Measurements from ENCODE around the gene ACE. TPM values are rescaled to one million over a fixed set of nuclear protein-coding genes. Genes with fewer than 3 reads are reported as not detected.

ACE gene
- 1 to 10 TPM; 2.2 to 2.6 TPM for total RNA-seq

DNA sequence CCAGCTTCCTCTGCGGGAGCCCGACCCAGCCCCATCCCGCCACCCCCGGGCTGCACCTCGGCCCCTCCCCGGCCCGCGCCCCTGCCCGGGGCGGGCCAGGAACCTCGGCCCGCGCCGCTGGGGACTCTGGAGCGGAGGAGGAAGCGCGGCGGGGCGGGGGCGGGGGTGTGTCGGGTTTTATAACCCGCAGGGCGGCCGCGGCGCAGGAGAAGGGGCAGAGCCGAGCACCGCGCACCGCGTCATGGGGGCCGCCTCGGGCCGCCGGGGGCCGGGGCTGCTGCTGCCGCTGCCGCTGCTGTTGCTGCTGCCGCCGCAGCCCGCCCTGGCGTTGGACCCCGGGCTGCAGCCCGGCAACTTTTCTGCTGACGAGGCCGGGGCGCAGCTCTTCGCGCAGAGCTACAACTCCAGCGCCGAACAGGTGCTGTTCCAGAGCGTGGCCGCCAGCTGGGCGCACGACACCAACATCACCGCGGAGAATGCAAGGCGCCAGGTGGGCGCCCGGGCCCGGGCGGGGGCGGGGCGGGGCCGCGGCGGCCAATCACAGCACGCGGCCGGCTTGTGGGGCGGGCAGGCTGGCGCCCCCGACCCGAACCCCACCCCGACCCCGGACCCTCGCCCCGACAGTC, at the start of gene ACE:
TSS of gene ACE (plus strand) at position 208 of the 626 bp plus-strand sequence. CDS start at position 242, 34 bp downstream.
- Mint-ChIP-seq H3K27me3 (peaks cover 5% of the 10 kb centered on the region), H3K36me3 (no peaks in the 10 kb centered on the region), H3K27ac (no peak within 1 kb of the TSS), H3K9me3 (no peaks in the 10 kb centered on the region), H3K4me3 (peak within 1 kb of the TSS; percentile 74), H3K4me1 (ENCODE audit: low read depth) (peaks cover 15% of the 10 kb centered on the region)
- peak; percentile 56 for DNase-seq
- CTCF ChIA-PET, result interaction anchor here (1.0 to 8.1 kb wide), 12 partner anchors 8 to 145 kb away, joined by 3 to 233 read pairs (median 12); partner anchors contain the start of genes CYB561 and MAP3K3
- POLR2A ChIA-PET, result interaction anchor here (0.9 kb wide), 1 partner anchor 51 kb away, joined by 3 read pairs; no protein-coding TSS in a partner anchor
- intact Hi-C loops (cut with micrococcal nuclease), result no loop called here

DNA sequence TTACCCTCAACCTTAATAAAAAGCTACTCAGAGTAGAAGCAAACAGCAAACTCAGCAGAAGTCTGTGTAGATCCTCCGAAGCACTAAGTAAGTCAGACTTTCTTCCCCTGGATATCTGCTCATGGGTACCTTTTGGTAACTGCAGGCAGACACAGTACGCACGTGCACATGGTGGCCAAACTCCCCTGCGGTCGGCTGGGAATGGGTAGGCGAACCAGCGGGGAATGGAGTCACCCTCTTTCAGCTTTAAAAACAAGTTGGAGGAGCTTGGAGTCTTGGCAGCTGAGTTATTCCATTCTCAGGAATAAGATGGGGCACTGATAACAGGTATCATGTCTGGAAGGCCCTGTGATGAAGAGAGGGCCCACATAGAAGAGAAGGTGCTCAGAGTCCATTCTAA, 47.1 kb upstream of the ACE start:
- no peaks in the 10 kb centered on the region for H3K27me3 Mint-ChIP-seq
- H3K9me3 Mint-ChIP-seq, result no peaks in the 10 kb centered on the region
- intact Hi-C loops (cut with micrococcal nuclease), result loop anchor here (5.0 to 10.0 kb wide), 3 partner anchors 268 to 408 kb away; partner anchors contain the start of genes CCDC47 and DDX42
- ChIA-PET POLR2A (no interaction called here), CTCF (interaction anchor here (0.6 to 9.7 kb wide), 4 partner anchors 16 to 272 kb away, joined by 3 to 243 read pairs (median 118); partner anchors contain the start of gene ACE)
- DNase-seq, result no peak
- H3K27ac Mint-ChIP-seq, result no peak overlapping the region
- H3K36me3 Mint-ChIP-seq, result peaks cover 3% of the 10 kb centered on the region
- H3K4me3 Mint-ChIP-seq, result no peak overlapping the region
- H3K4me1 Mint-ChIP-seq (ENCODE audit: low read depth), result peaks cover 43% of the 10 kb centered on the region

DNA sequence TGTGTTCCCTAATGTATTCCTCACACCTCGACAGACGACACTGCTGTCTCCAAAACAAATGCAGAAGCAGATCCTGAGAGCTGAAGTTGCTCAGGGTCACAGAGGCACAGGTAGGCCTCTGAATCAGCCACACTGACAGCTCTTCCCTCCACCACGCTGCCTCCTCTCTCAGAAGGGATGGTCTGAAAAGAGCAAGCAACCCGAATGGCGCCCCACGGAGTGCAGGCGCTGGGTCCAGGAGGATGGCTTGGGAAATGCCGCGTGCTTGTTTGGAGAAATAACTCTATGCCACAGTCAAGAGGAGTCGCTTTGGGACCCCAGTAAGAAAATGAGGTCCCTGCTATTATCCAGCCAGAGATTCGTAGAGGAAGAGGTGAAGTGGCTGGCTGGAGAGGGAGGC, 46.6 kb upstream of the ACE start:
- ChIA-PET POLR2A (no interaction called here), CTCF (interaction anchor here (0.6 to 9.7 kb wide), 3 partner anchors 16 to 182 kb away, joined by 3 to 243 read pairs (median 233); partner anchors contain the start of gene ACE)

DNA sequence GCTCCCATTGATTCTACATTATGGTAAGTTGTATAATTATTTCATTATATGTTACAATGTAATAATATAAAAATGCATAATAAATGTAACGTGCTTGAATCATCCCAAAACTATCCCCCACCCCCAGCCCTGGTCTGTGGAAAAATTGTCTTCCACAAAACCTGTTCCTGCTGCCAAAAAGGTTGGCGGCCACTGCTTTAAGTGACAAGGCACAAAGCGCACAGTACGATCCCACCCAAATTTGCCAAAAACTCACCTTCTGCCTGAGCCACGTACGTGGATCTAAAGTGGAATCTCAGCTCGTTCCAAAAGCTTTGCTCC, 45.3 kb upstream of the ACE start:
- CTCF ChIA-PET, result interaction anchor here (1.4 to 9.7 kb wide), 3 partner anchors 47 to 278 kb away, joined by 4 to 243 read pairs (median 9); no protein-coding TSS in a partner anchor
- intact Hi-C loops (cut with micrococcal nuclease), result no loop called here
- Mint-ChIP-seq H3K9me3 (no peaks in the 10 kb centered on the region), H3K36me3 (peaks cover 3% of the 10 kb centered on the region), H3K27ac (no peak overlapping the region), H3K27me3 (no peaks in the 10 kb centered on the region), H3K4me3 (no peak overlapping the region), H3K4me1 (ENCODE audit: low read depth) (peaks cover 41% of the 10 kb centered on the region)
- DNase-seq, result no peak
- POLR2A ChIA-PET, result no interaction called here

More for the DNA sequence above, 46.6 kb upstream of the ACE start:
- H3K4me1 Mint-ChIP-seq (ENCODE audit: low read depth), result peaks cover 47% of the 10 kb centered on the region
- no peak overlapping the region for H3K4me3 Mint-ChIP-seq
- no peak overlapping the region for H3K27ac Mint-ChIP-seq
- intact Hi-C loops (cut with micrococcal nuclease), result no loop called here
- no peaks in the 10 kb centered on the region for H3K27me3 Mint-ChIP-seq
- H3K9me3 Mint-ChIP-seq, result no peaks in the 10 kb centered on the region
- DNase-seq, result no peak
- H3K36me3 Mint-ChIP-seq, result peaks cover 3% of the 10 kb centered on the region

DNA sequence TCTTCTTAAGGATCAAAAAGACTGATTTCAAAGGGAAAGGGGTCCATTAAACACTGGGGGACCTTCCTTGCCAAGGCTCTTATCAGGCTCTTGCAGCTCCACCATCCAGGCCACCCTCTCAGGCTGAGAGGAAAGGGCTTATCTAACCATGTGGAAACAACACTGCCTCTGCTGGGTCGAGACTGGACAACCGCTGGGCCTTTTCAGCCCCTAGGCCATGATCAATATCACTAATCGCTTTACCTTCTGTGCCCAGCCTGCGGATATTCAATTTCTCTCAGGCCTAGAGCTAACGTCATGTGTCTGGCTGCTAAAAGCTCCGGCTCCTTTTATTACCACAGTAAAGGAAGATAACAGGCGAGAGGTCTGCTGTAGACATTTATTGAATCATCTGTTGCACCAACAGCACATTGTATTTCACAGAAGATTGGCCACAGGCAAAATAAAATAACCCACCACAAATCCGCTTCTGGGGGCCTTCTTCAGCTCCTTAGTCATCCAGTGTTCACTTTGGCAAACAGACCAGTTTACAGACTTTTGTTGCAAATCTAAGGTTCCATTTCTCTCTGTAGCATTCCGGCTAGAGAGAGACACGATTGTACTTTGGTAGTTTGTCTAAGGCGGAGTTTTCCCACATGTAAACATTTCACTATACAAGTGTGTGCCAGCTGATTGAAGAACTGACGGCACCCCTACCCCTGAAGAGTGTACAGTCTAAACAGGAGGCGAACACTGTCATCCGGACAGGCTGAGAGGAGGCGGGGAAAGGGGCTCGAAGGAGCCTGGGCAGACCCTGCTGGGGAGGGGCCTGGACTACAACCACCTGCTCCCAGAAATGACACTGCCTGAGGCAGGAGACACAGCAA, 44.7 kb upstream of the ACE start:
- no peaks in the 10 kb centered on the region for H3K9me3 Mint-ChIP-seq
- CTCF ChIA-PET, result interaction anchor here (1.4 to 9.7 kb wide), 4 partner anchors 46 to 278 kb away, joined by 4 to 243 read pairs (median 26); partner anchors contain the start of gene ACE
- POLR2A ChIA-PET, result interaction anchor here (0.6 to 1.0 kb wide), 2 partner anchors 12 to 168 kb away, joined by 3 read pairs; no protein-coding TSS in a partner anchor
- peaks cover 37% of the 10 kb centered on the region for H3K4me1 Mint-ChIP-seq (ENCODE audit: low read depth)
- no peak overlapping the region for H3K4me3 Mint-ChIP-seq
- no peak overlapping the region for H3K27ac Mint-ChIP-seq
- peaks cover 3% of the 10 kb centered on the region for H3K36me3 Mint-ChIP-seq
- no peak for DNase-seq
- H3K27me3 Mint-ChIP-seq, result no peaks in the 10 kb centered on the region
- intact Hi-C loops (cut with micrococcal nuclease), result no loop called here

DNA sequence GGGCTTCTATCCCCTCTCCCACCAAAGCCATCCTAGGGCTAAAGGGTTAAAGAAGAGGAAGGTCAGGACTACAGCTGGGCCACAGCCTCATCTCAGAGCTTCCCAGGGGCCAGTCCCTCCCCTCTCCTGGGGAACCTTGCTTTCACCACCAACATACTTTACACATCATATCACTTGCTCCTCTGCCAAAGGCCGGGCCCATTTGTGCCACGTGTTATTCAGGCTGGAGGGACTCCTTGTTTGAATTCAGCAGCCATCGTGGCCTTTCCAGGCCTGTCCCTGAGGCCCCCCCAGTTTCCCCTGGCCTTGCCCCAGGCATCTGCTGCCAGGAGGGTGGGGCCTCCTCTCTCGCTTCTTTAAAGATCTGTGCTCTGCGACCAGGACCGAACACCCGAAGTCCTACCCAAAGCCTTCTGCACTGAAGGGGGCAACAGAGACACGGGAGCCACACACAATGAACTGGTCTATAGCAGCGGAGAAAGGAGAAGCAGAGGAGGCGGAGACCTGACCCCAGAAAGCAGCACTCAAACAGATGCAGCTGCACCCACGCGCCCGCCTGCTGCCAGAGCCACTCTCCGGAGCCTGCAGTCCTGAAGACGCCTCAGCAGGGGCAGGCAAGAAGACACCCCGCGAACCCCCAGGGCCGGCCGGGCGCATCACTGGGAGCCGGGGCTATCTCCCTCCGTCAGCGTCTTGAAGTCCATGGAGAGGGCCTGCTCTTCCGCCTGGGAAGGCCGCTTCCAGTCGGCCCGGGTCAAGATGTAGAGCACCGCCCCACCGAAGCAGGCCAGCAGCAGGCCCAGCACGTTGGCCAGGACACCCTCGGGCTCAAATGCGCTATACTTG, 42.9 kb upstream of the ACE start:
- Mint-ChIP-seq H3K9me3 (no peaks in the 10 kb centered on the region), H3K27ac (peak overlapping the region; percentile 38), H3K4me1 (ENCODE audit: low read depth) (peaks cover 29% of the 10 kb centered on the region), H3K27me3 (no peaks in the 10 kb centered on the region), H3K36me3 (peaks cover 3% of the 10 kb centered on the region), H3K4me3 (no peak overlapping the region)
- ChIA-PET CTCF (interaction anchor here (1.0 to 4.9 kb wide), 7 partner anchors 8 to 276 kb away, joined by 3 to 43 read pairs (median 16); partner anchors contain the start of genes ACE, CYB561 and MAP3K3), POLR2A (interaction anchor here (2.8 kb wide), 1 partner anchor 11 kb away, joined by 14 read pairs; the partner anchor contains the start of gene CYB561)
- DNase-seq, result no peak
- intact Hi-C loops (cut with micrococcal nuclease), result no loop called here

DNA sequence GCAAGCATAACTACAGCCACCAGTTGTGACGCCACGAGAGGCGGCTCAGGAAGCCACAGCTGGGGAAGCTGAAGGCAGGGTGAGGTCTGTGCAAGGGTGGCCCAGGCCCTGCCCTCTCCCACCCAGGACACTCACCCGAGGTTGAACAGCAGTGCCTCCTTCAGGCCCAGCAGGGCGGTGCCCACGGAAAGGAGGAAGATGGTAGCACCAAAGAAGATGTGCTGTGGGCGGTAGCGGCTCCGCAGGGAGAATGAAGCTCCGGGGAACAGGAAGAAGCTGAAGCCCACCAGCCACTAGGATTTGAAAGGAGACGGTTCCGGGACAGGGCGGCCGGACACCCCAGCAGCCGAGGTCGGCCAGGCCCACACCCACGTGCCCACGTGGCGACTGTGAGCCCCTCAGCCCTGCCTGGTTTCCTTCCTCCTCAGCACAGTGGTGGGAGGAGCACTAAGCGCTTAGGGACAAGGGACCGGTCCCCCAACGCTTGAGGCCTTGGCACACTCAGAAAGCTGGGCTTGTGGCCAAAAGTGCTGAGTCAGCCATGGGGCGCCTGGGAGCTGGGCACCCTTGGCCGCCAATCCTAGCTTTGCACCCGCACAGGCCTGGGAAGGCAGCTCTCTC, 41.8 kb upstream of the ACE start:
- ChIA-PET CTCF (interaction anchor here (1.0 to 4.9 kb wide), 7 partner anchors 9 to 275 kb away, joined by 3 to 43 read pairs (median 16); partner anchors contain the start of genes ACE, CYB561 and MAP3K3), POLR2A (interaction anchor here (0.5 to 2.8 kb wide), 2 partner anchors 10 to 340 kb away, joined by 3 to 14 read pairs; partner anchors contain the start of gene CYB561)
- no peaks in the 10 kb centered on the region for H3K27me3 Mint-ChIP-seq
- no peak overlapping the region for H3K4me3 Mint-ChIP-seq
- intact Hi-C loops (cut with micrococcal nuclease), result no loop called here
- no peaks in the 10 kb centered on the region for H3K9me3 Mint-ChIP-seq
- H3K36me3 Mint-ChIP-seq, result peaks cover 3% of the 10 kb centered on the region
- H3K4me1 Mint-ChIP-seq (ENCODE audit: low read depth), result peaks cover 39% of the 10 kb centered on the region
- peak; percentile 56 for DNase-seq
- peak overlapping the region; percentile 46 for H3K27ac Mint-ChIP-seq

DNA sequence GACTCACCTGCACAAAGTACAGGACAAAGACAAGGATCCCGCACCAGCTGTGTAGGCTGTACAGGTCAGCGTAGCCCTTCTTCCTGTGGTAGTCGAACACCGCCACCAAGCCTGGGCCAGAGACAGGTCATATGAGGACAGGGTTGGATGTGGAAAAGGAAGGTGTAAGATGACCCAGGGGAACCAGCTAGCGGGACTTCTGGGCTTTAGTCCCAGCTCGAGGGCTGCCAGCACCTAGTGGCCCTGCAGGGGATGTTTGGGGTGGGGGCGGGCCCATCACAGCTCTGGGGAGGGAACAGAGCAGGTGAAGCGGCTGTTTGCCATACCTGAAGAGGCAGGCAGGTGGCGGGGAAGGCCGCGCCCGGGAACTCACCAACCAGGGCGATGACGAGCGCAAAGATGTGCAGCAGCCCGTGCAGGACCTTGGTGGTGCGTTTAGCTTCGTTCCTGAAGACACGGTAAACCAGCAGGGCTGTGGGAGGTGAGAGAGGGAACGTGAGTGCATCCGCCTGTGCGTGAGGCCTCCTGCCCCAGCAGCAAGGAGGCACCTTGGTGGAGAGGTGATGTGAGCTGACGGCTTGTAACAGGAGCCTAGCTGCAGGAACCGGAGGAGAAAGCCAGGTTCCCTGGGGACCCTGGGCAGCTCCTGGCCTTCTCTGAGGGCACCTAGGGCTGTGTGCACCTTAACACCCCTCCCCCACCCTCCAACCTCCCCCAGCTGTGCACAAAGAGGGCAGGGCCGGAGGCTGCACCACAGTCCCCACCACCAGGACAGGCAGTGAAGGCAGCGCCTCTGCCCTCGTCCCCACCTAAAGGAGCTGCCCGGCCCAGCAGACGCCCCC, 41.0 kb upstream of the ACE start:
- CTCF ChIA-PET, result interaction anchor here (1.5 to 4.9 kb wide), 5 partner anchors 10 to 176 kb away, joined by 5 to 43 read pairs (median 29); partner anchors contain the start of genes ACE and CYB561
- no peak overlapping the region for H3K4me3 Mint-ChIP-seq
- POLR2A ChIA-PET, result interaction anchor here (0.5 to 2.8 kb wide), 2 partner anchors 10 to 339 kb away, joined by 3 to 14 read pairs; partner anchors contain the start of gene CYB561
- H3K36me3 Mint-ChIP-seq, result peaks cover 3% of the 10 kb centered on the region
- no peaks in the 10 kb centered on the region for H3K9me3 Mint-ChIP-seq
- no peaks in the 10 kb centered on the region for H3K27me3 Mint-ChIP-seq
- H3K4me1 Mint-ChIP-seq (ENCODE audit: low read depth), result peaks cover 48% of the 10 kb centered on the region
- H3K27ac Mint-ChIP-seq, result no peak overlapping the region
- DNase-seq, result no peak
- intact Hi-C loops (cut with micrococcal nuclease), result no loop called here

DNA sequence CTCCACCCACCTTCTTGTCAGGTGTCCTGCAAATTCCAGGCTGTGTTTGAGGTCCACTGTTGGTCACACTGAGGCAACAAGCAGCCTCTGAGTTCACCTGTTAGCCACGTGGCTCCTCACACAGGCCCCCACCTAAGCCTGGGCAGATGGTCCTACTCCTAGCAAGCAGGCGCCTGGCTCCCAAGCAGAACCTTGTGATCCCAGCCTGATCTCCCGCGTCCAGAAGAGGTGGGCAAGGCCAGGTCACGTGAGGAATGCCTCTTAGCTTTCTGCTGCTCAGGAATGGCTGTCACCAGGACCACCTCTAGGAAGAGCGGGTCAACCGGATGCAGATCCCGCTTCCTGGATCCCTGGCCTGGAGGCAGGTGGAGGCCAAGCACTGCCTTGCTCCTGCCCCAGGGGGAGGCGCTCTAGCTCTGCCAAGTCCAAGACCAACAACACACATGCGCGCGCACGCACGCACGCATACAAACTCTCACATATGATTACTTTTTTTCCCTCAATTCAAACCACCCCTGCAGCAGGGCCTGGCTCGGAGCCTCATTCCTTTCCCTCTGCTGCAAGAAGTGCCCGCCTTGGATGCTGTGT, 40.2 kb upstream of the ACE start:
- H3K9me3 Mint-ChIP-seq, result no peaks in the 10 kb centered on the region
- no peak overlapping the region for H3K27ac Mint-ChIP-seq
- no peak overlapping the region for H3K4me3 Mint-ChIP-seq
- H3K36me3 Mint-ChIP-seq, result peaks cover 3% of the 10 kb centered on the region
- H3K27me3 Mint-ChIP-seq, result no peaks in the 10 kb centered on the region
- H3K4me1 Mint-ChIP-seq (ENCODE audit: low read depth), result peaks cover 52% of the 10 kb centered on the region
- intact Hi-C loops (cut with micrococcal nuclease), result no loop called here
- ChIA-PET CTCF (interaction anchor here (3.3 to 4.9 kb wide), 4 partner anchors 9 to 175 kb away, joined by 16 to 43 read pairs (median 32); partner anchors contain the start of genes ACE and CYB561), POLR2A (interaction anchor here (2.8 kb wide), 1 partner anchor 9 kb away, joined by 14 read pairs; the partner anchor contains the start of gene CYB561)
- DNase-seq, result no peak

Data from activated CD4-positive, alpha-beta memory T cell treated with anti-CD3 and anti-CD28 coated beads for 36 hours (primary cell).